Stimulated activated CD4-positive, alpha-beta T cell treated with anti-CD3 and anti-CD28 coated beads, TNF-alpha, amount 100 ng/mL, for 1 hour (primary cell): ENCODE measurements around the gene ZNF304.

ENCODE experiments used
- DNase-seq, 3 donors: peaks; one replicate each; pipeline ENCODE4 v3.0.0-alpha.2; 2020; ENCODE audit warnings: low read depth in 3 of 3, low spot score in 1 of 3

ZNF304 gene

GRCh38 chr19:57350877-57351805, at the start of gene ZNF304:
ZNF304 (plus strand) TSS chr19:57351271; CDS start chr19:57351665, 394 bp downstream.
- peak; percentile 51 to 63 (median 62) for DNase-seq

- DNase-seq: no peak
These were observed 49.0 kb upstream of the ZNF304 start for GRCh38 chr19:57302020-57302465.

GRCh38 chr19:57302727-57303401, 48.2 kb upstream of the ZNF304 start:
- DNase-seq: no peak

- DNase-seq: no peak
These were observed 46.0 kb upstream of the ZNF304 start for GRCh38 chr19:57305056-57305455.

GRCh38 chr19:57308514-57308913, 42.6 kb upstream of the ZNF304 start:
- DNase-seq: no peak

- DNase-seq: no peak
These were observed 40.3 kb upstream of the ZNF304 start for GRCh38 chr19:57310792-57311191.

- DNase-seq: no peak
These were observed 36.9 kb upstream of the ZNF304 start for GRCh38 chr19:57314146-57314545.

GRCh38 chr19:57317503-57317902, 33.6 kb upstream of the ZNF304 start:
- no peak for DNase-seq

- DNase-seq: no peak
These were observed 31.2 kb upstream of the ZNF304 start for GRCh38 chr19:57319869-57320179.

GRCh38 chr19:57320180-57321084, 30.6 kb upstream of the ZNF304 start, which contains the start of gene ZNF543:
ZNF543 (plus strand) TSS chr19:57320472; CDS start chr19:57320854, 382 bp downstream.
- peak; percentile 70 to 86 (median 79) for DNase-seq

GRCh38 chr19:57321116-57321515, 30.0 kb upstream of the ZNF304 start:
- DNase-seq: no peak

- DNase-seq: no peak
These were observed 29.3 kb upstream of the ZNF304 start for GRCh38 chr19:57321751-57322150.

- DNase-seq: no peak
These were observed 26.1 kb upstream of the ZNF304 start for GRCh38 chr19:57324992-57325391.

- DNase-seq: no peak
These were observed 23.1 kb upstream of the ZNF304 start for GRCh38 chr19:57327993-57328392.

GRCh38 chr19:57334191-57334590, 16.9 kb upstream of the ZNF304 start:
- no peak for DNase-seq

GRCh38 chr19:57338877-57339276, 12.2 kb upstream of the ZNF304 start:
- DNase-seq: no peak

GRCh38 chr19:57342582-57342981, 8.5 kb upstream of the ZNF304 start:
- DNase-seq: no peak

GRCh38 chr19:57348136-57348535, 2.9 kb upstream of the ZNF304 start:
- no peak for DNase-seq

GRCh38 chr19:57351867-57352266, 796 bp downstream of the ZNF304 start:
- no peak for DNase-seq

GRCh38 chr19:57355916-57356315, 4.8 kb downstream of the ZNF304 start:
- no peak for DNase-seq

- no peak for DNase-seq
These were observed 6.3 kb downstream of the ZNF304 start for GRCh38 chr19:57357406-57357805.
